ENCODE data around the gene KCNK5. TPM values are rescaled to one million over a fixed set of nuclear protein-coding genes. Genes with fewer than 3 reads are reported as not detected.

Gene KCNK5
- total and polyA plus RNA-seq, 2 donors (not counting 3 experiments of a cell fraction or from before 2014, with no cell fraction given), result not detected

DNA sequence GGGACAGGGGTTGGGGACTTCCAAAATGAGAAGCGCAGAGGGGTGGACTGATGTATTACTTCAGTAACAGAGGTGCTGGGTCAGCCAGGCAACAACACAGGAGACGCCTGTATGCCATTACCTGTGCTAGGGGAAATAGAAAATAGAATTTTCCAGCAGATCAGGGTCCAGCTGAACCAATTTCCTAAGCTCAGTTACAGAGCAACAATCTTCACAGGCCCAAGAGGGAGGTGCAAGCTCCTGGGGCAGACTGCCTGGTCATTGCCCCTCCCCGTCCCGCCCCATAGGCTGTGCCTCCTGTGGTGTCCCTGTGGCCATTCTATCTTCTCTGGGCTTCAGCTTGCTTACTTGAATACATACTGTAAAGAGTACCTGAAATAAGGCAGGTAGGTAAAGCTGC lies 3.7 kb downstream of the KCNK5 start:
- DNase-seq (ENCODE audit: low read depth, low spot score) (no peak), FAIRE-seq (no peak)
- dilution Hi-C loops (cut with MboI; ENCODE audit: extremely low pct_ligation_motif_present, low sequenced_read_pairs) (no loop called here), intact Hi-C loops (cut with micrococcal nuclease) (no loop called here)
- Histone ChIP-seq H3K9ac (replicated peaks; ENCODE audit: extremely low read depth, insufficient read depth, low read length) (no peak overlapping the region), H3K36me3 (ENCODE audit: control insufficient read depth in 2 of 2, extremely low read depth in 1 of 2, insufficient read depth in 2 of 2, low read length in 2 of 2) (no peaks in the 10 kb centered on the region), H3K4me2 (ENCODE audit: insufficient read depth, low read length) (no peak overlapping the region), H3K27ac (ENCODE audit: insufficient read depth, low read depth, low read length) (no peak overlapping the region), H3K4me1 (ENCODE audit: control insufficient read depth, extremely low read depth, insufficient read depth, low read length) (no peaks in the 10 kb centered on the region), H3K9me3 (replicated peaks; ENCODE audit: control insufficient read depth, insufficient read depth, low read length) (no peaks in the 10 kb centered on the region), H3K79me2 (ENCODE audit: control insufficient read depth, insufficient read depth, low read length) (no peaks in the 10 kb centered on the region), H3K4me3 (replicated peaks in 1 of 3; ENCODE audit: insufficient read depth in 1 of 3, low read depth in 1 of 3, low read length in 3 of 3) (no peak overlapping the region), H3K27me3 (ENCODE audit: control insufficient read depth in 2 of 2, insufficient read depth in 2 of 2, low read length in 2 of 2) (peaks cover 13 to 23% of the 10 kb centered on the region in 2 experiments), H4K20me1 (replicated peaks; ENCODE audit: control insufficient read depth, extremely low read depth, insufficient read depth, low read length) (no peaks in the 10 kb centered on the region), H3K9me1 (replicated peaks; ENCODE audit: control insufficient read depth, extremely low read depth, insufficient read depth, low read length) (no peaks in the 10 kb centered on the region), H2AFZ (ENCODE audit: low read depth, low read length) (no peak overlapping the region)
- ChIA-PET POLR2A (no interaction called here), CTCF (no interaction called here)
- no TSS peak for BruUV-seq (replicated peaks)
- no peak for TF ChIP-seq POLR2AphosphoS5 (IDR thresholded peaks at IDR 0.05; ENCODE audit: insufficient read depth, low read depth, low read length)

DNA sequence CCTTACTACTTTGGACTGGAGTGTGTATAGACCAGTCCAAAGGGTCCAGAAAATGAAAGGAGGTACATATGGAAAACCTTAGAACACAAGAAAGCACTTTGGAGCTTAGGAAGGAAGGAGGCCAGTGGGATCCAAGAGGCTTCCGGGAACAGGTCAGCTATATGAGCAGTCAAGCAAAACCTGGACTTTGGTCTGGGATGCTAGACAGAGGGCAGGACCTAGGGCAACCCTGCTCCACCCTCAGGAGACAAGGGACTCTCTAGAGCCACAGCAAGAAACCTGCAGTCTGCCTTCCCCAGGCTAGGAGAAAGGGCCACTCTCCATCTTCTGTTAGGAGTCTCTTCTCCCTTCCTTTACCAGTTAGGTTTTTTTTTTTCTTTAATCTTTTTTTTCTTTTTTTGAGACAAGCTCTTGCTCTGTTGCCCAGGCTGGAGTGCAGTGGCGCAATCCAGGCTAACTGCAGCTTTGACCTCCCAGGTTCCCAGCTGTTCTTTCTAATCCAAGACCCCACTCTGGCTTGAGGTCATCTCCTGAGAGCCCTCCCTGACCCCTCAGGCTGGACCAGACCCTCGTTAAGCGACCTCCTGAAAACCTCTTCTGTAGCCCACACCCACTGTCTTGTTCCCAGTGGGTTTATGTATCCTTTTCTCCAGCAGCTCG lies 4.6 kb downstream of the KCNK5 start:
- no peaks in the 10 kb centered on the region for H3K4me1 ChIP-seq (ENCODE audit: control insufficient read depth, extremely low read depth, insufficient read depth, low read length)
- no peak for TF ChIP-seq FOS (IDR thresholded peaks at IDR 0.05; ENCODE audit: borderline replicate concordance, insufficient read depth, low read length)
- TF ChIP-seq EZH2 (IDR thresholded peaks at IDR 0.05; ENCODE audit: borderline replicate concordance, low read depth, low read length, severe bottlenecking), result no peak
- no peak for TF ChIP-seq MYC (IDR thresholded peaks at IDR 0.05; ENCODE audit: low read depth, low read length)
- TF ChIP-seq, protein P1, sequence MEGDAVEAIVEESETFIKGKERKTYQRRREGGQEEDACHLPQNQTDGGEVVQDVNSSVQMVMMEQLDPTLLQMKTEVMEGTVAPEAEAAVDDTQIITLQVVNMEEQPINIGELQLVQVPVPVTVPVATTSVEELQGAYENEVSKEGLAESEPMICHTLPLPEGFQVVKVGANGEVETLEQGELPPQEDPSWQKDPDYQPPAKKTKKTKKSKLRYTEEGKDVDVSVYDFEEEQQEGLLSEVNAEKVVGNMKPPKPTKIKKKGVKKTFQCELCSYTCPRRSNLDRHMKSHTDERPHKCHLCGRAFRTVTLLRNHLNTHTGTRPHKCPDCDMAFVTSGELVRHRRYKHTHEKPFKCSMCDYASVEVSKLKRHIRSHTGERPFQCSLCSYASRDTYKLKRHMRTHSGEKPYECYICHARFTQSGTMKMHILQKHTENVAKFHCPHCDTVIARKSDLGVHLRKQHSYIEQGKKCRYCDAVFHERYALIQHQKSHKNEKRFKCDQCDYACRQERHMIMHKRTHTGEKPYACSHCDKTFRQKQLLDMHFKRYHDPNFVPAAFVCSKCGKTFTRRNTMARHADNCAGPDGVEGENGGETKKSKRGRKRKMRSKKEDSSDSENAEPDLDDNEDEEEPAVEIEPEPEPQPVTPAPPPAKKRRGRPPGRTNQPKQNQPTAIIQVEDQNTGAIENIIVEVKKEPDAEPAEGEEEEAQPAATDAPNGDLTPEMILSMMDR (IDR thresholded peaks at IDR 0.05; ENCODE audit: extremely low read depth in 1 of 2, insufficient read depth in 1 of 2, low read depth in 1 of 2, low read length in 2 of 2), result no peak
- no peak for TF ChIP-seq POLR2A (IDR thresholded peaks at IDR 0.05; ENCODE audit: low read depth, low read length)
- TF ChIP-seq, protein P2, sequence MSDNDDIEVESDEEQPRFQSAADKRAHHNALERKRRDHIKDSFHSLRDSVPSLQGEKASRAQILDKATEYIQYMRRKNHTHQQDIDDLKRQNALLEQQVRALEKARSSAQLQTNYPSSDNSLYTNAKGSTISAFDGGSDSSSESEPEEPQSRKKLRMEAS (IDR thresholded peaks at IDR 0.05; ENCODE audit: insufficient read depth, insufficient read length), result no peak
- TF ChIP-seq GATA2 (IDR thresholded peaks at IDR 0.05; ENCODE audit: insufficient read depth, insufficient read length, low read depth, low read length), result no peak
- no peak for TF ChIP-seq POLR2AphosphoS5 (IDR thresholded peaks at IDR 0.05; ENCODE audit: insufficient read depth, low read depth, low read length)
- TF ChIP-seq JUN (IDR thresholded peaks at IDR 0.05; ENCODE audit: borderline replicate concordance, insufficient read depth, insufficient read length, low read depth), result no peak
- H3K9ac ChIP-seq (replicated peaks; ENCODE audit: extremely low read depth, insufficient read depth, low read length), result no peak overlapping the region
- H3K9me3 ChIP-seq (replicated peaks; ENCODE audit: control insufficient read depth, insufficient read depth, low read length), result no peaks in the 10 kb centered on the region
- H2AFZ ChIP-seq (ENCODE audit: low read depth, low read length), result no peak overlapping the region
- no peaks in the 10 kb centered on the region for H3K36me3 ChIP-seq (ENCODE audit: control insufficient read depth in 2 of 2, extremely low read depth in 1 of 2, insufficient read depth in 2 of 2, low read length in 2 of 2)
- no peak overlapping the region for H3K4me2 ChIP-seq (ENCODE audit: insufficient read depth, low read length)
- H3K9me1 ChIP-seq (replicated peaks; ENCODE audit: control insufficient read depth, extremely low read depth, insufficient read depth, low read length), result no peaks in the 10 kb centered on the region
- H3K27me3 ChIP-seq (ENCODE audit: control insufficient read depth in 2 of 2, insufficient read depth in 2 of 2, low read length in 2 of 2), result peaks cover 10 to 20% of the 10 kb centered on the region in 2 experiments
- intact Hi-C loops (cut with micrococcal nuclease) (no loop called here), dilution Hi-C loops (cut with MboI; ENCODE audit: extremely low pct_ligation_motif_present, low sequenced_read_pairs) (no loop called here)
- POLR2A ChIA-PET, result no interaction called here
- no peaks in the 10 kb centered on the region for H3K79me2 ChIP-seq (ENCODE audit: control insufficient read depth, insufficient read depth, low read length)
- no peak overlapping the region for H3K4me3 ChIP-seq (replicated peaks in 1 of 3; ENCODE audit: insufficient read depth in 1 of 3, low read depth in 1 of 3, low read length in 3 of 3)
- no peak for FAIRE-seq
- H4K20me1 ChIP-seq (replicated peaks; ENCODE audit: control insufficient read depth, extremely low read depth, insufficient read depth, low read length), result no peaks in the 10 kb centered on the region
- no TSS peak for BruUV-seq (replicated peaks)
- DNase-seq (ENCODE audit: low read depth, low spot score), result no peak
- H3K27ac ChIP-seq (ENCODE audit: insufficient read depth, low read depth, low read length), result no peak overlapping the region
- CTCF ChIA-PET, result interaction anchor here (0.6 kb wide), 1 partner anchor 75 kb away, joined by 3 read pairs; no protein-coding TSS in a partner anchor
